SJCRH30 (cell line): Measurements from ENCODE around the gene NELFCD. TPM values are rescaled to one million over a fixed set of nuclear protein-coding genes. Genes with fewer than 3 reads are reported as not detected.
"Not testable (repeated sequence)": the region's sequence is repeated elsewhere in the genome, so short reads cannot be mapped to it uniquely, and the experiment has no call there.

Experiments used
- DNase-seq, 2 experiments: peaks; one replicate each; pipeline ENCODE4 v3.0.0-alpha.2; 2015 to 2020
- H3K27ac ChIP-seq: fragments of 250-450 bp; sonication (Bioruptor Pico); 2 replicates; pipeline ENCODE4 v1.5.1; 2020; ENCODE audit warnings: mild to moderate bottlenecking, moderate library complexity
- H3K27me3 ChIP-seq: fragments of 250-450 bp; sonication (Bioruptor Pico); 2 replicates; pipeline ENCODE4 v1.5.1; 2020; ENCODE audit warnings: mild to moderate bottlenecking, moderate library complexity
- H3K36me3 ChIP-seq: fragments of 250-450 bp; sonication (Bioruptor Pico); 2 replicates; pipeline ENCODE4 v1.5.1; 2020; ENCODE audit warnings: mild to moderate bottlenecking, moderate library complexity
- H3K4me1 ChIP-seq: fragments of 250-450 bp; sonication (Bioruptor Pico); 2 replicates; pipeline ENCODE4 v1.5.1; 2020; ENCODE audit warnings: mild to moderate bottlenecking, moderate library complexity
- H3K4me3 ChIP-seq: fragments of 250-450 bp; sonication (Bioruptor Pico); 2 replicates; pipeline ENCODE4 v1.5.1; 2020; ENCODE audit warnings: mild to moderate bottlenecking, moderate library complexity
- H3K9me3 ChIP-seq: fragments of 250-450 bp; sonication (Bioruptor Pico); replicated peaks from 2 replicates; pipeline ENCODE4 v1.5.1; 2020; ENCODE audit warnings: mild to moderate bottlenecking, moderate library complexity
- total RNA-seq: library from RNA; depleted of rRNA; stranded (reverse); fragments of >200 nt; shearing (Covaris generic); gene quantifications from 2 replicates; pipeline ENCODE4 v1.2.3, GENCODE V29; 2014

The NELFCD gene
- total RNA-seq, 1 experiment from 2014 or later = 255 TPM

- Histone ChIP-seq H3K27ac (no peak overlapping the region), H3K4me1 (peaks cover 18% of the 10 kb centered on the region), H3K9me3 (no peaks in the 10 kb centered on the region), H3K4me3 (no peak overlapping the region), H3K27me3 (no peaks in the 10 kb centered on the region), H3K36me3 (no peaks in the 10 kb centered on the region)
- no peak for DNase-seq
Measured at GRCh38 chr20:59005523-59006166, 24.6 kb downstream of the NELFCD start.

GRCh38 chr20:59006167-59006863, 25.3 kb downstream of the NELFCD start:
- Histone ChIP-seq H3K4me3 (no peak overlapping the region), H3K36me3 (no peaks in the 10 kb centered on the region), H3K27me3 (no peaks in the 10 kb centered on the region), H3K27ac (no peak overlapping the region), H3K4me1 (peaks cover 25% of the 10 kb centered on the region), H3K9me3 (no peaks in the 10 kb centered on the region)
- no peak for DNase-seq

GRCh38 chr20:59006864-59007664, 26.0 kb downstream of the NELFCD start, which contains the start of gene CTSZ:
Gene CTSZ (minus strand): TSS chr20:59007254. CDS start chr20:59007128, 126 bp downstream.
- Histone ChIP-seq H3K4me1 (peaks cover 30% of the 10 kb centered on the region), H3K27me3 (no peaks in the 10 kb centered on the region), H3K27ac (no peak within 1 kb of the TSS), H3K4me3 (no peak within 1 kb of the TSS), H3K9me3 (no peaks in the 10 kb centered on the region), H3K36me3 (no peaks in the 10 kb centered on the region)
- DNase-seq = no peak

- Histone ChIP-seq H3K4me3 (no peak overlapping the region), H3K27me3 (no peaks in the 10 kb centered on the region), H3K27ac (no peak overlapping the region), H3K9me3 (no peaks in the 10 kb centered on the region), H3K4me1 (peaks cover 30% of the 10 kb centered on the region), H3K36me3 (no peaks in the 10 kb centered on the region)
- DNase-seq = no peak
Measured at GRCh38 chr20:59007665-59008511, 26.8 kb downstream of the NELFCD start.

- Histone ChIP-seq H3K9me3 (no peaks in the 10 kb centered on the region), H3K27ac (no peak overlapping the region), H3K27me3 (no peaks in the 10 kb centered on the region), H3K4me1 (peaks cover 30% of the 10 kb centered on the region), H3K4me3 (no peak overlapping the region), H3K36me3 (no peaks in the 10 kb centered on the region)
- DNase-seq = no peak
Measured at GRCh38 chr20:59008715-59009336, 27.8 kb downstream of the NELFCD start.

GRCh38 chr20:59010321-59010994, 29.4 kb downstream of the NELFCD start:
- no peaks in the 10 kb centered on the region for H3K27me3 ChIP-seq
- no peaks in the 10 kb centered on the region for H3K36me3 ChIP-seq
- no peak overlapping the region for H3K4me3 ChIP-seq
- DNase-seq = peak in 1 of 2 experiments; percentile 56
- peaks cover 21% of the 10 kb centered on the region for H3K4me1 ChIP-seq
- peak overlapping the region; percentile 69 for H3K27ac ChIP-seq
- no peaks in the 10 kb centered on the region for H3K9me3 ChIP-seq

GRCh38 chr20:59010995-59011873, 30.2 kb downstream of the NELFCD start:
- H3K4me3 ChIP-seq = no peak overlapping the region
- no peaks in the 10 kb centered on the region for H3K27me3 ChIP-seq
- peaks cover 18% of the 10 kb centered on the region for H3K4me1 ChIP-seq

GRCh38 chr20:59011874-59012157, 30.8 kb downstream of the NELFCD start:
- H3K36me3 ChIP-seq, H3K4me3 ChIP-seq, H3K27me3 ChIP-seq, H3K9me3 ChIP-seq, H3K27ac ChIP-seq, DNase-seq: not testable (repeated sequence)
- H3K4me1 ChIP-seq = peaks cover 18% of the 10 kb centered on the region

More at GRCh38 chr20:59010995-59011873, 30.2 kb downstream of the NELFCD start:
- DNase-seq = peak; percentile 80 to 82
- Histone ChIP-seq H3K9me3 (no peaks in the 10 kb centered on the region), H3K27ac (peak overlapping the region; percentile 69), H3K36me3 (no peaks in the 10 kb centered on the region)

- DNase-seq = peak in 1 of 2 experiments; percentile 3
- no peaks in the 10 kb centered on the region for H3K9me3 ChIP-seq
- H3K4me3 ChIP-seq = no peak overlapping the region
- H3K27me3 ChIP-seq = no peaks in the 10 kb centered on the region
- H3K4me1 ChIP-seq = peaks cover 18% of the 10 kb centered on the region
- H3K27ac ChIP-seq = no peak overlapping the region
- no peaks in the 10 kb centered on the region for H3K36me3 ChIP-seq
Measured at GRCh38 chr20:59013031-59013951, 32.2 kb downstream of the NELFCD start.

GRCh38 chr20:59013959-59014608, 33.0 kb downstream of the NELFCD start:
- Histone ChIP-seq H3K36me3 (no peaks in the 10 kb centered on the region), H3K9me3 (no peaks in the 10 kb centered on the region), H3K27ac (no peak overlapping the region), H3K4me3 (no peak overlapping the region), H3K27me3 (no peaks in the 10 kb centered on the region), H3K4me1 (peaks cover 18% of the 10 kb centered on the region)
- DNase-seq = peak in 1 of 2 experiments; percentile 1

GRCh38 chr20:59014680-59015389, 33.8 kb downstream of the NELFCD start:
- no peaks in the 10 kb centered on the region for H3K27me3 ChIP-seq
- no peaks in the 10 kb centered on the region for H3K36me3 ChIP-seq
- peaks cover 18% of the 10 kb centered on the region for H3K4me1 ChIP-seq
- no peak overlapping the region for H3K27ac ChIP-seq
- DNase-seq = peak in 1 of 2 experiments; percentile 3
- H3K4me3 ChIP-seq = no peak overlapping the region
- H3K9me3 ChIP-seq = no peaks in the 10 kb centered on the region
